WTC11 (cell line): ENCODE measurements around the gene TFDP1. TPM values are rescaled to one million over a fixed set of nuclear protein-coding genes. Genes with fewer than 3 reads are reported as not detected.

Experiments used
- ATAC-seq: fragments of 200-7000 bp; cut with Tn5 transposase; 2 replicates; pipeline ENCODE4 v1.10.0; 2021; ENCODE audit warnings: mild to moderate bottlenecking, moderate library complexity
- CTCF ChIA-PET: fragments of 300-600 bp; sonication (Branson Sonifier 250); formaldehyde crosslinking; loops from one replicate; lab custom pipeline; 2021; ENCODE audit warnings: antibody characterized with exemption; lab: Charles Lee
- POLR2A ChIA-PET: fragments of 350-600 bp; sonication (Branson Sonifier 250); formaldehyde crosslinking; loops from one replicate; lab custom pipeline; 2021; ENCODE audit warnings: antibody characterized with exemption; lab: Charles Lee
- DNase-seq: peaks from one replicate; pipeline ENCODE4 v3.0.0; 2021; ENCODE audit warnings: low spot score
- H3K27ac Mint-ChIP-seq: 2 replicates; pipeline ENCODE4 v1.8.0; 2021; ENCODE audit warnings: mixed read lengths
- H3K27me3 Mint-ChIP-seq: 2 replicates; pipeline ENCODE4 v1.8.0; 2021; ENCODE audit warnings: low read depth, mild to moderate bottlenecking, moderate library complexity, mixed read lengths
- H3K36me3 Mint-ChIP-seq: 2 replicates; pipeline ENCODE4 v1.8.0; 2021; ENCODE audit warnings: mixed read lengths
- H3K4me1 Mint-ChIP-seq: 2 replicates; pipeline ENCODE4 v1.8.0; 2022; ENCODE audit warnings: mixed read lengths
- H3K4me3 Mint-ChIP-seq: 2 replicates; pipeline ENCODE4 v1.8.0; 2021; ENCODE audit warnings: mild to moderate bottlenecking, moderate library complexity, mixed read lengths
- H3K9me3 Mint-ChIP-seq: 2 replicates; pipeline ENCODE4 v1.8.0; 2021; ENCODE audit warnings: mixed read lengths
- CREB1 ChIP-seq: sonication (generic); formaldehyde crosslinking; IDR thresholded peaks from 2 replicates; pipeline ENCODE4 v1.8.0; 2023; ENCODE audit warnings: mild to moderate bottlenecking, missing genetic modification reagents
- FOXP1 ChIP-seq: sonication (generic); formaldehyde crosslinking; IDR thresholded peaks from 2 replicates; pipeline ENCODE4 v1.8.0; 2022; ENCODE audit warnings: missing genetic modification reagents, mild to moderate bottlenecking, moderate library complexity, borderline replicate concordance
- GRHL2 ChIP-seq: fragments of 250-450 bp; sonication (Bioruptor Pico); IDR thresholded peaks from 2 replicates; pipeline ENCODE4 v1.8.0; 2022; ENCODE audit warnings: mild to moderate bottlenecking, moderate library complexity; ENCODE audit not compliant: insufficient replicate concordance, severe bottlenecking
- HMGA2 ChIP-seq: fragments of 250-450 bp; sonication (Bioruptor Pico); IDR thresholded peaks from 2 replicates; pipeline ENCODE4 v1.4.0; 2021; ENCODE audit warnings: mild to moderate bottlenecking, moderate library complexity
- JAZF1 ChIP-seq: fragments of 250-450 bp; sonication (Bioruptor Pico); IDR thresholded peaks from 2 replicates; pipeline ENCODE4 v1.9.0; 2021; ENCODE audit warnings: moderate library complexity, mild to moderate bottlenecking, inconsistent platforms
- KAT7 ChIP-seq: sonication (generic); formaldehyde crosslinking; IDR thresholded peaks from 2 replicates; pipeline ENCODE4 v1.8.1; 2023; ENCODE audit warnings: missing genetic modification reagents, mild to moderate bottlenecking, borderline replicate concordance
- MXD4 ChIP-seq: fragments of 250-450 bp; sonication (Bioruptor Pico); IDR thresholded peaks from 2 replicates; pipeline ENCODE4 v1.8.0; 2021; ENCODE audit warnings: mild to moderate bottlenecking, moderate library complexity, borderline replicate concordance
- NFATC4 ChIP-seq: fragments of 250-450 bp; sonication (Bioruptor Pico); IDR thresholded peaks from 2 replicates; pipeline ENCODE4 v1.9.0; 2021; ENCODE audit warnings: mild to moderate bottlenecking
- TEAD4 ChIP-seq: sonication (generic); formaldehyde crosslinking; IDR thresholded peaks from 2 replicates; pipeline ENCODE4 v1.8.0; 2022; ENCODE audit warnings: mild to moderate bottlenecking, missing genetic modification reagents
- ZNF121 ChIP-seq: sonication (generic); formaldehyde crosslinking; IDR thresholded peaks from 2 replicates; pipeline ENCODE4 v1.8.0; 2023; ENCODE audit warnings: missing genetic modification reagents
- ZNF138 ChIP-seq: sonication (generic); formaldehyde crosslinking; conservative IDR thresholded peaks from 2 replicates; pipeline ENCODE4 v1.8.1; 2022; ENCODE audit warnings: mild to moderate bottlenecking, moderate library complexity, missing genetic modification reagents
- ZNF232 ChIP-seq: sonication (generic); formaldehyde crosslinking; IDR thresholded peaks from 2 replicates; pipeline ENCODE4 v1.8.0; 2022; ENCODE audit warnings: mild to moderate bottlenecking, missing genetic modification reagents
- ZNF416 ChIP-seq: fragments of 250-450 bp; sonication (Bioruptor Pico); IDR thresholded peaks from 2 replicates; pipeline ENCODE4 v1.9.0; 2021; ENCODE audit warnings: mild to moderate bottlenecking, inconsistent platforms
- total RNA-seq: library from RNA; stranded (reverse); gene quantifications from 3 replicates; pipeline ENCODE4 v1.2.3, GENCODE V29; 2021
- TF ChIP-seq, protein P1 (sequence below): sonication (generic); formaldehyde crosslinking; IDR thresholded peaks from 2 replicates; pipeline ENCODE4 v1.8.1; 2023; ENCODE audit warnings: mild to moderate bottlenecking, missing genetic modification reagents
- TF ChIP-seq, protein P2 (sequence below): sonication (generic); formaldehyde crosslinking; IDR thresholded peaks from 2 replicates; pipeline ENCODE4 v1.8.1; 2023; ENCODE audit warnings: mild to moderate bottlenecking, missing genetic modification reagents
- TF ChIP-seq, protein P3 (sequence below): sonication (generic); formaldehyde crosslinking; IDR thresholded peaks from 2 replicates; pipeline ENCODE4 v1.8.0; 2022; ENCODE audit warnings: missing genetic modification reagents
- TF ChIP-seq, protein P4 (sequence below): sonication (generic); formaldehyde crosslinking; IDR thresholded peaks from 2 replicates; pipeline ENCODE4 v1.8.0; 2022; ENCODE audit warnings: mild to moderate bottlenecking, missing genetic modification reagents
- TF ChIP-seq, protein P5 (sequence below): fragments of 250-450 bp; sonication (Bioruptor Pico); IDR thresholded peaks from 2 replicates; pipeline ENCODE4 v1.9.0; 2021; ENCODE audit warnings: mild to moderate bottlenecking
- TF ChIP-seq, protein P6 (sequence below): sonication (generic); formaldehyde crosslinking; IDR thresholded peaks from 2 replicates; pipeline ENCODE4 v1.8.0; 2022; ENCODE audit warnings: mild to moderate bottlenecking, missing genetic modification reagents
- TF ChIP-seq, protein P7 (sequence below): sonication (generic); formaldehyde crosslinking; IDR thresholded peaks from 2 replicates; pipeline ENCODE4 v1.8.1; 2023; ENCODE audit warnings: mild to moderate bottlenecking, missing genetic modification reagents, moderate library complexity

TFDP1 gene
- total RNA-seq, 1 experiment from 2014 or later = 61.2 TPM

DNA sequence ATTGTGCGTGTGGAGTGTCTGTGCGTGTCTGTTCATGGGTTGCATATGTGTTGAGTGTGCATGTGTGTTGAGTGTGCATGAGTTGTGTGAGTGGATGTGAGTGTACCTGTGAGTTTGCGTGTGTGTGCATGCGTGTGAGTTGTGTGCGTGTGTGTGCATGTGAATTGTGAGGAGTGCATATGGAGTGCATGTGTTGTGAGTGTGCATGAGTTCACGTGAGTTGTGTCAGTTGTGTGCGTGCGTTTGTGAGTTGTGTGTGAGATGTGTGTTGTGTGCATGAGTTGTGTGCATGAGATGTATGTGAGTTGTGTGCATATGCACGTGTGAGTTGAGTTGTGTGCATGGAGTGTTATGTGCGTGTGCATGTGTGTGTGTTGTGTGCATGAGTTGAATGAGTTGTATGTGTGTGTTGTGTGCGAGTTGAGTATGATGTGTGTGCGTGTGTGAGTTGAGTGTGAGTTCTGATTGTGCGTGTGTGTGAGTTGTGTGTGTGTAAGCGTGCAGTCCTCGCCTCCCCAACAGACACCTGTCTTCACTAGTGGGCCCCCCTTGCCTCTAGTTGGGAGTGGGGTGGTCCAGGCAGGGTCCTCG, 29.3 kb downstream of the TFDP1 start:
- CTCF ChIA-PET = no interaction called here
- H3K27ac Mint-ChIP-seq = no peak overlapping the region
- H3K4me3 Mint-ChIP-seq = no peak overlapping the region
- H3K36me3 Mint-ChIP-seq = peaks cover 14% of the 10 kb centered on the region
- H3K9me3 Mint-ChIP-seq = no peaks in the 10 kb centered on the region
- TF ChIP-seq, protein P1, sequence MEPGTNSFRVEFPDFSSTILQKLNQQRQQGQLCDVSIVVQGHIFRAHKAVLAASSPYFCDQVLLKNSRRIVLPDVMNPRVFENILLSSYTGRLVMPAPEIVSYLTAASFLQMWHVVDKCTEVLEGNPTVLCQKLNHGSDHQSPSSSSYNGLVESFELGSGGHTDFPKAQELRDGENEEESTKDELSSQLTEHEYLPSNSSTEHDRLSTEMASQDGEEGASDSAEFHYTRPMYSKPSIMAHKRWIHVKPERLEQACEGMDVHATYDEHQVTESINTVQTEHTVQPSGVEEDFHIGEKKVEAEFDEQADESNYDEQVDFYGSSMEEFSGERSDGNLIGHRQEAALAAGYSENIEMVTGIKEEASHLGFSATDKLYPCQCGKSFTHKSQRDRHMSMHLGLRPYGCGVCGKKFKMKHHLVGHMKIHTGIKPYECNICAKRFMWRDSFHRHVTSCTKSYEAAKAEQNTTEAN (CRISPR knock-in tag) = peak; percentile 87; the same call in 1 of the 2 replicates
- TF ChIP-seq, protein P2, sequence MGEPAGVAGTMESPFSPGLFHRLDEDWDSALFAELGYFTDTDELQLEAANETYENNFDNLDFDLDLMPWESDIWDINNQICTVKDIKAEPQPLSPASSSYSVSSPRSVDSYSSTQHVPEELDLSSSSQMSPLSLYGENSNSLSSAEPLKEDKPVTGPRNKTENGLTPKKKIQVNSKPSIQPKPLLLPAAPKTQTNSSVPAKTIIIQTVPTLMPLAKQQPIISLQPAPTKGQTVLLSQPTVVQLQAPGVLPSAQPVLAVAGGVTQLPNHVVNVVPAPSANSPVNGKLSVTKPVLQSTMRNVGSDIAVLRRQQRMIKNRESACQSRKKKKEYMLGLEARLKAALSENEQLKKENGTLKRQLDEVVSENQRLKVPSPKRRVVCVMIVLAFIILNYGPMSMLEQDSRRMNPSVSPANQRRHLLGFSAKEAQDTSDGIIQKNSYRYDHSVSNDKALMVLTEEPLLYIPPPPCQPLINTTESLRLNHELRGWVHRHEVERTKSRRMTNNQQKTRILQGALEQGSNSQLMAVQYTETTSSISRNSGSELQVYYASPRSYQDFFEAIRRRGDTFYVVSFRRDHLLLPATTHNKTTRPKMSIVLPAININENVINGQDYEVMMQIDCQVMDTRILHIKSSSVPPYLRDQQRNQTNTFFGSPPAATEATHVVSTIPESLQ = no peak
- peaks cover 15% of the 10 kb centered on the region for H3K4me1 Mint-ChIP-seq
- ATAC-seq (no peak), DNase-seq (no peak)
- POLR2A ChIA-PET = interaction anchor here (0.6 kb wide), 1 partner anchor 160 kb away, joined by 3 read pairs; no protein-coding TSS in a partner anchor
- H3K27me3 Mint-ChIP-seq = no peaks in the 10 kb centered on the region

DNA sequence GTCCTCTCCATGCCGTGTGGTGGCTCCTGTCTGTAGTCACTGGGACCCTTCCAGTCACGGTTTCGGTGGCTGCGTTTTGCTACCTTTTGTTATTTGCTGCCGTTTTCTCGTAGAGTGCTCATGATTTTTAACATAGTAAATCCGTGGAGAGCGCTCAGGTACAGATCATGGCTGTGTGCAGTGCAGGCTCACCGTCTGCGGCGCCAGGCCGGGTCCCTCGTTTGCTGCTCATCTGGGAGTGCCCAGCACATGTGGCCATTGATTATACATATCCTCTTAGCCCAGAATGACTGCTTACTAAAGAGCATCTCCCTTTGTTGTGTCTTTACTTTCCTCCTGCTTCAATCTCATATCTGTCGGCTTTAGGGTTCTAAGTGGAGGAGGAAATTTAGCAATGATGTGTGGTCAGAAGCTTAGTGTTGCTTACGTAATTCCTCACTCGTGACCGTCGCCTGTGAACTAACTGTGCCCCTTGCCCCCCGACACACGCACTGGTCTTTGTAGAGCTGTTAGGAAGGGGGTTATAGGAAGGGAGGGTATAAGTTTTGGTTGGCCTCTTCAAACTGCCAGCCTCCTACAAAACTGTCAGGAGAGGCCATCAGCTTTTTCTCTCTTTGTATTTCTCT, 31.8 kb downstream of the TFDP1 start:
- H3K27ac Mint-ChIP-seq = peak overlapping the region; percentile 98
- ChIA-PET CTCF (interaction anchor here (0.7 to 1.3 kb wide), 8 partner anchors 13 to 187 kb away, joined by 3 to 6 read pairs (median 4); no protein-coding TSS in a partner anchor), POLR2A (interaction anchor here (0.9 kb wide), 1 partner anchor 483 kb away, joined by 5 read pairs; no protein-coding TSS in a partner anchor)
- peaks cover 15% of the 10 kb centered on the region for H3K4me1 Mint-ChIP-seq
- no peak for TF ChIP-seq ZNF232 (CRISPR knock-in tag)
- TF ChIP-seq FOXP1 (CRISPR knock-in tag) = no peak
- no peak for TF ChIP-seq GRHL2
- TF ChIP-seq JAZF1 (CRISPR knock-in tag) = no peak
- TF ChIP-seq ZNF121 (CRISPR knock-in tag) = no peak
- ATAC-seq = no peak
- no peaks in the 10 kb centered on the region for H3K9me3 Mint-ChIP-seq
- no peak for DNase-seq
- H3K36me3 Mint-ChIP-seq = peaks cover 3% of the 10 kb centered on the region
- H3K27me3 Mint-ChIP-seq = no peaks in the 10 kb centered on the region
- H3K4me3 Mint-ChIP-seq = 0 out of 2 replicates have a peak overlapping the region, but pooled peaks have one; percentile 15

DNA sequence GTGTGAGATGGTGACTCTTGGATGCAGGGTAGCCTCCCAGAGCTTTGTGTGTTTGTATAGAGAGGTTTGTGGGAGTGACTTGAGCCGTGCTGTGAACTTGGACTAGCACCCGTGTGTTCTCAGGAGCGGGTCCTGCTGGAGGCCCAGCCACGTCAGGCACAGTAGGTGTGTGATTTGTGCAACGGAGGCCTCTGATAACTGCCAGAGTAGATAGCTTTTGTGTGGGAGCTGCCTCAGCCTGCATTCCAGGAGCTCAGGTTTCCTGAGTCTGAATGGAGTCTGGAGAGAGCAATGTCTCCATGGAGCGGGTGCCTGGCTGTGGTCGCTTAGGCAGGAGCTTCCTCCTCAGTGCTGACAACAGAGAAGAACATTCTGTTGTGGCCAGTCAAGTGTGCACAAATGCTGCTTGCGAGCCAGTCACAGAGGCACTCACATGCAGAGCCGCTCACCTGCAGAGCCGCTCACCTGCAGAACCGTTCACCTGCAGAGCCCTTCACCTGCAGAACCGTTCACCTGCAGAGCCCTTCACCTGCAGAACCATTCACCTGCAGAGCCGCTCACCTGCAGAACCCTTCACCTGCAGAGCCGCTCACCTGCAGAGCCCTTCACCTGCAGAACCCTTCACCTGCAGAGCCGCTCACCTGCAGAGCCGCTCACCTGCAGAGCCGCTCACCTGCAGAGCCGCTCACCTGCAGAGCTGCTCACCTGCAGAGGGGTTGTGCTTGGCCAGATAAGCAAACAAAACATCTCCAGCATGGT, 32.6 kb downstream of the TFDP1 start:
- peak; percentile 41 for DNase-seq
- TF ChIP-seq ZNF416 (CRISPR knock-in tag) (no peak), NFATC4 (CRISPR knock-in tag) (no peak), HMGA2 (CRISPR knock-in tag) (no peak), ZNF138 (CRISPR knock-in tag) (no peak), TEAD4 (CRISPR knock-in tag) (no peak), CREB1 (CRISPR knock-in tag) (no peak), MXD4 (CRISPR knock-in tag) (no peak), KAT7 (CRISPR knock-in tag) (no peak)
- TF ChIP-seq, protein P3, sequence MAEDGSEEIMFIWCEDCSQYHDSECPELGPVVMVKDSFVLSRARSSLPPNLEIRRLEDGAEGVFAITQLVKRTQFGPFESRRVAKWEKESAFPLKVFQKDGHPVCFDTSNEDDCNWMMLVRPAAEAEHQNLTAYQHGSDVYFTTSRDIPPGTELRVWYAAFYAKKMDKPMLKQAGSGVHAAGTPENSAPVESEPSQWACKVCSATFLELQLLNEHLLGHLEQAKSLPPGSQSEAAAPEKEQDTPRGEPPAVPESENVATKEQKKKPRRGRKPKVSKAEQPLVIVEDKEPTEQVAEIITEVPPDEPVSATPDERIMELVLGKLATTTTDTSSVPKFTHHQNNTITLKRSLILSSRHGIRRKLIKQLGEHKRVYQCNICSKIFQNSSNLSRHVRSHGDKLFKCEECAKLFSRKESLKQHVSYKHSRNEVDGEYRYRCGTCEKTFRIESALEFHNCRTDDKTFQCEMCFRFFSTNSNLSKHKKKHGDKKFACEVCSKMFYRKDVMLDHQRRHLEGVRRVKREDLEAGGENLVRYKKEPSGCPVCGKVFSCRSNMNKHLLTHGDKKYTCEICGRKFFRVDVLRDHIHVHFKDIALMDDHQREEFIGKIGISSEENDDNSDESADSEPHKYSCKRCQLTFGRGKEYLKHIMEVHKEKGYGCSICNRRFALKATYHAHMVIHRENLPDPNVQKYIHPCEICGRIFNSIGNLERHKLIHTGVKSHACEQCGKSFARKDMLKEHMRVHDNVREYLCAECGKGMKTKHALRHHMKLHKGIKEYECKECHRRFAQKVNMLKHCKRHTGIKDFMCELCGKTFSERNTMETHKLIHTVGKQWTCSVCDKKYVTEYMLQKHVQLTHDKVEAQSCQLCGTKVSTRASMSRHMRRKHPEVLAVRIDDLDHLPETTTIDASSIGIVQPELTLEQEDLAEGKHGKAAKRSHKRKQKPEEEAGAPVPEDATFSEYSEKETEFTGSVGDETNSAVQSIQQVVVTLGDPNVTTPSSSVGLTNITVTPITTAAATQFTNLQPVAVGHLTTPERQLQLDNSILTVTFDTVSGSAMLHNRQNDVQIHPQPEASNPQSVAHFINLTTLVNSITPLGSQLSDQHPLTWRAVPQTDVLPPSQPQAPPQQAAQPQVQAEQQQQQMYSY = no peak
- TF ChIP-seq, protein P4, sequence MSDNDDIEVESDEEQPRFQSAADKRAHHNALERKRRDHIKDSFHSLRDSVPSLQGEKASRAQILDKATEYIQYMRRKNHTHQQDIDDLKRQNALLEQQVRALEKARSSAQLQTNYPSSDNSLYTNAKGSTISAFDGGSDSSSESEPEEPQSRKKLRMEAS (CRISPR knock-in tag) = no peak
- TF ChIP-seq, protein P5, sequence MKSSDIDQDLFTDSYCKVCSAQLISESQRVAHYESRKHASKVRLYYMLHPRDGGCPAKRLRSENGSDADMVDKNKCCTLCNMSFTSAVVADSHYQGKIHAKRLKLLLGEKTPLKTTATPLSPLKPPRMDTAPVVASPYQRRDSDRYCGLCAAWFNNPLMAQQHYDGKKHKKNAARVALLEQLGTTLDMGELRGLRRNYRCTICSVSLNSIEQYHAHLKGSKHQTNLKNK (CRISPR knock-in tag) = no peak
- TF ChIP-seq, protein P6, sequence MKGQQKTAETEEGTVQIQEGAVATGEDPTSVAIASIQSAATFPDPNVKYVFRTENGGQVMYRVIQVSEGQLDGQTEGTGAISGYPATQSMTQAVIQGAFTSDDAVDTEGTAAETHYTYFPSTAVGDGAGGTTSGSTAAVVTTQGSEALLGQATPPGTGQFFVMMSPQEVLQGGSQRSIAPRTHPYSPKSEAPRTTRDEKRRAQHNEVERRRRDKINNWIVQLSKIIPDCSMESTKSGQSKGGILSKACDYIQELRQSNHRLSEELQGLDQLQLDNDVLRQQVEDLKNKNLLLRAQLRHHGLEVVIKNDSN (CRISPR knock-in tag) = no peak
- TF ChIP-seq, protein P7, sequence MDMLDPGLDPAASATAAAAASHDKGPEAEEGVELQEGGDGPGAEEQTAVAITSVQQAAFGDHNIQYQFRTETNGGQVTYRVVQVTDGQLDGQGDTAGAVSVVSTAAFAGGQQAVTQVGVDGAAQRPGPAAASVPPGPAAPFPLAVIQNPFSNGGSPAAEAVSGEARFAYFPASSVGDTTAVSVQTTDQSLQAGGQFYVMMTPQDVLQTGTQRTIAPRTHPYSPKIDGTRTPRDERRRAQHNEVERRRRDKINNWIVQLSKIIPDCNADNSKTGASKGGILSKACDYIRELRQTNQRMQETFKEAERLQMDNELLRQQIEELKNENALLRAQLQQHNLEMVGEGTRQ (CRISPR knock-in tag) = no peak

More for the DNA sequence above, 32.6 kb downstream of the TFDP1 start:
- H3K36me3 Mint-ChIP-seq = peaks cover 3% of the 10 kb centered on the region; the same call in 1 of the 2 replicates
- H3K27ac Mint-ChIP-seq = peak overlapping the region; percentile 98
- no peaks in the 10 kb centered on the region for H3K9me3 Mint-ChIP-seq
- peak; percentile 88 for ATAC-seq
- CTCF ChIA-PET = interaction anchor here (0.7 to 1.3 kb wide), 9 partner anchors 12 to 287 kb away, joined by 3 to 6 read pairs (median 3); no protein-coding TSS in a partner anchor
- POLR2A ChIA-PET = interaction anchor here (0.9 kb wide), 1 partner anchor 482 kb away, joined by 5 read pairs; no protein-coding TSS in a partner anchor
- H3K4me1 Mint-ChIP-seq = peaks cover 15% of the 10 kb centered on the region
- no peaks in the 10 kb centered on the region for H3K27me3 Mint-ChIP-seq
- 0 out of 2 replicates have a peak overlapping the region, but pooled peaks have one; percentile 15 for H3K4me3 Mint-ChIP-seq
